ENCODE measurements around the gene STK4. TPM values are rescaled to one million over a fixed set of nuclear protein-coding genes. Genes with fewer than 3 reads are reported as not detected.

The STK4 gene
- total and polyA plus RNA-seq, 2 donors from 2014 or later = 4.3 to 41.0 TPM

GRCh38 chr20:44965651-44966029 lies 672 bp upstream of the STK4 start:
- H3K9me3 ChIP-seq (ENCODE audit: control insufficient read depth in 2 of 3, insufficient read depth in 1 of 3, low read length in 3 of 3) = no peaks in the 10 kb centered on the region
- H3K27me3 ChIP-seq (ENCODE audit: control insufficient read depth, insufficient read depth, low read length) = no peaks in the 10 kb centered on the region
- FAIRE-seq (no peak), DNase-seq (no peak)
- intact Hi-C loops (cut with DNase I) = no loop called here
- peak overlapping the region; percentile 53 to 94 (median 92) for H3K9ac ChIP-seq (ENCODE audit: low read length in 3 of 3)
- no peak for TF ChIP-seq CTCF (IDR thresholded peaks at IDR 0.05; ENCODE audit: borderline replicate concordance, extremely low read depth, insufficient read depth)
- peak overlapping the region; percentile 84 to 86 for H3K27ac ChIP-seq (ENCODE audit: low read depth in 2 of 2, low read length in 2 of 2)
- no peaks in the 10 kb centered on the region for H3K36me3 ChIP-seq (ENCODE audit: control insufficient read depth in 2 of 3, insufficient read depth in 3 of 3, low read length in 3 of 3)
- peak overlapping the region; percentile 75 to 94 (median 92) for H3K4me3 ChIP-seq (ENCODE audit: low read length in 3 of 3)
- peaks cover 0 to 10% (median 5%) of the 10 kb centered on the region in 3 donors for H3K4me1 ChIP-seq (ENCODE audit: control insufficient read depth in 2 of 3, insufficient read depth in 2 of 3, low read depth in 1 of 3, low read length in 3 of 3)

- peak overlapping the region; percentile 75 to 92 (median 91) for H3K4me3 ChIP-seq (ENCODE audit: low read length in 3 of 3)
- intact Hi-C loops (cut with DNase I) = no loop called here
- H3K9ac ChIP-seq (ENCODE audit: low read length in 3 of 3) = peak overlapping the region; percentile 82 to 94 (median 85)
- FAIRE-seq (no peak), DNase-seq (no peak)
- H3K27ac ChIP-seq (ENCODE audit: low read depth in 2 of 2, low read length in 2 of 2) = no peak overlapping the region
- H3K27me3 ChIP-seq (ENCODE audit: control insufficient read depth, insufficient read depth, low read length) = no peaks in the 10 kb centered on the region
- H3K4me1 ChIP-seq (ENCODE audit: control insufficient read depth in 2 of 3, insufficient read depth in 2 of 3, low read depth in 1 of 3, low read length in 3 of 3) = peaks cover 0 to 10% (median 4%) of the 10 kb centered on the region in 3 donors
- no peaks in the 10 kb centered on the region for H3K36me3 ChIP-seq (ENCODE audit: control insufficient read depth in 2 of 3, insufficient read depth in 3 of 3, low read length in 3 of 3)
- no peak for TF ChIP-seq CTCF (IDR thresholded peaks at IDR 0.05; ENCODE audit: borderline replicate concordance, extremely low read depth, insufficient read depth)
- no peaks in the 10 kb centered on the region for H3K9me3 ChIP-seq (ENCODE audit: control insufficient read depth in 2 of 3, insufficient read depth in 1 of 3, low read length in 3 of 3)
Measured at GRCh38 chr20:44967207-44967807, 995 bp downstream of the STK4 start.

DNA sequence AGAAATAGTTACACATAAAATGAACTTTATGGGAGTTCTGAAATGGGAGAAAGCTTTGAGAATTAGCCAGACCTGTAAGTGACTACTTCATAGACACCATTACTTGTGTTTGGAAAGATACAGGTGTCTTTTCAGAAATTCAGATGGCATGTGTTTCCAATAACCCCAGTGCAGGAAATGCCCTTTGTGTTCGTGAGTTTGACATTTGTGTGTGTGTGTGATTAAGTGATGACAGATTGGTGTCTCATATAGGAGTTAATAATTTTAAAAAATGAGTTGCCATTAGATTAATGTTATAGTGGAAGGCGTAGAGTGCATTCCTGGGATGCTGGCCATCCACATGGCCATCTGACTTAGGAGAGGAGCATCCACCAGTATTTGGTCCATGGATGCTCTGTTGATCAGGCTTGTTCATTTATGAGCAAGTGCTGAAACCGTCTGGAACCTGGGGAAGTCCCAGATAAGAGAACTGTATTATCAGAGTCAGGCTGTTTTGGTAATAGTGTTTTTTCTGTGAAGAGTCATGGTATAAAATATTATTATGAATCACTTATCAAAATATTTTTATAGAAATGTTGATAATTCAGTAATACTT lies 3.1 kb downstream of the STK4 start:
- Histone ChIP-seq H3K36me3 (ENCODE audit: control insufficient read depth in 2 of 3, insufficient read depth in 3 of 3, low read length in 3 of 3) (peaks cover 2 to 6% (median 3%) of the 10 kb centered on the region in 3 donors), H3K9ac (ENCODE audit: low read length in 3 of 3) (no peak overlapping the region), H3K9me3 (ENCODE audit: control insufficient read depth in 2 of 3, insufficient read depth in 1 of 3, low read length in 3 of 3) (no peaks in the 10 kb centered on the region), H3K27me3 (ENCODE audit: control insufficient read depth, insufficient read depth, low read length) (no peaks in the 10 kb centered on the region), H3K4me3 (ENCODE audit: low read length in 3 of 3) (no peak overlapping the region), H3K4me1 (ENCODE audit: control insufficient read depth in 2 of 3, insufficient read depth in 2 of 3, low read depth in 1 of 3, low read length in 3 of 3) (peaks cover 0 to 10% (median 4%) of the 10 kb centered on the region in 3 donors), H3K27ac (ENCODE audit: low read depth in 2 of 2, low read length in 2 of 2) (no peak overlapping the region)
- no peak for TF ChIP-seq CTCF (IDR thresholded peaks at IDR 0.05; ENCODE audit: borderline replicate concordance, extremely low read depth, insufficient read depth)
- no peak for DNase-seq
- intact Hi-C loops (cut with DNase I) = no loop called here
- FAIRE-seq = no peak

Data from kidney (tissue), 14 donors.